ENCODE data around the gene KRTAP2-4. TPM values are rescaled to one million over a fixed set of nuclear protein-coding genes. Genes with fewer than 3 reads are reported as not detected.
"Not testable (repeated sequence)": the region's sequence is repeated elsewhere in the genome, so short reads cannot be mapped to it uniquely, and the experiment has no call there.

KRTAP2-4 gene
- polyA plus RNA-seq, 3 donors, result not detected

- 44 to 62% (median 50%) methylated on average over 4 of the region's 4 CpGs for WGBS, 3 donors
Measured at GRCh38 chr17:41082626-41083025, 16.9 kb upstream of the KRTAP2-4 start.

DNA sequence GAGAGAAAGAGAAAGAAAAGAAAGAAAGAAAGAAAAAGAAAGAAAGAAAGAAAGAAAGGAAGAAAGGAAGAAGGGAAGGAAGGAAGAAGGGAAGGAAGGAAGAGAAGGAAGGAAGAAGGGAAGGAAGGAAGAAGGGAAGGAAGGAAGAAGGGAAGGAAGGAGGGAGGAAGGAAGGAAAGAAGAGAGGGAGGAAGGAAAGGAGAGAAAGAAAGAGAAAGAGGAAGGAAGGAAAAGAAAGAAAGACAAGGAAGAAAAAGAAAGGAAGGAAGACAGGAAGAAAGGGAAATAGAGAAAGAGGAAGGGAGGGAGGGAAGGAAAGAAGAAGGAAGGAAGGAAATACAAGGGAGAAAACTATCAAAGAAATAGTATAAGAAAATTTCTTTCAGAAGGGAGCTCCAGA, 11.1 kb upstream of the KRTAP2-4 start:
- no peak overlapping the region for H3K27ac ChIP-seq (ENCODE audit: low read depth, low read length)

More at GRCh38 chr17:41082626-41083025, 16.9 kb upstream of the KRTAP2-4 start:
- no peak overlapping the region for H3K27ac ChIP-seq (ENCODE audit: low read depth, low read length)

- no peak overlapping the region for H3K27ac ChIP-seq (ENCODE audit: low read depth, low read length)
- 83 to 91% (median 87%) methylated on average over 2 of the region's 2 CpGs for WGBS, 3 donors
Measured at GRCh38 chr17:41073676-41074075, 8.0 kb upstream of the KRTAP2-4 start.

DNA sequence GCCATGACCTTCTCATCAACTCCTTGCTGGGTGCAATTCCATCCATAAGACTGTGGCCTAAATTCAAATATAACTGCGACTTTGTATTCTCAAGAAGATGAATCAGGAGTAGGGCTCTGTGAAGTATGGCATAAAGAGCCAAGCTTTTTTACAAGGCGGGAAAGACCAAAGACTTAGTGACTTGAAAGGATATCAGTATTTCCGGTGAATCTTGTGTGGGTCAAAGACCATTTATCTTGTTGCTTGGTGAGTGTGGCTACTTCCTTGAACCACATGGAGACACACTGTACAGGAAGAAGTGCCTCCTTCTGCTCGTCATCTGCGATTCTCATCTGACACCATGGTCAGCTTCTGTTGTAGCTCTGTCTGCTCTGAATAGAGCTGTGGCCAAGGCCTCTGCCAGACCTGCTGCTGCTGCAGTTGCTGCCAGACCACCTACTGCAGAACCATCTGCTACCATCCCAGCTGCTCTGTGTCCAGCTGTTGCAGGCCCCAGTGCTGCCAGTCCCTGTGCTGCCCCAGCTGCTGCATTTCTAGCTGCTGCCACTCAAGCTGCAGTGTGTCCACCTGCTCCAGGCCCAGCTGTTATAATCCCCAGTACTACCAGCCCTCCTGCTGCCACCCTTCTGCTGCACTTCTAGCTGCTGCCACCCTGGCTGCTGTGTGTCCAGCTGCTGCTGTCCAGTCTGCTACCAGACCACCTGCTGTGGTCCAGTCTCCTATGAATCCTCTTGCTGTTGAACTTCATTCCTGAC, 6.1 kb upstream of the KRTAP2-4 start:
- WGBS, 3 donors, result 83 to 88% (median 84%) methylated on average over 5 of the region's 5 CpGs

GRCh38 chr17:41069031-41069430, 3.4 kb upstream of the KRTAP2-4 start:
- no peak overlapping the region for H3K27ac ChIP-seq (ENCODE audit: low read depth, low read length)
- WGBS, 3 donors, result 54 to 81% (median 61%) methylated on average over 3 of the region's 3 CpGs

More for the DNA sequence above, 6.1 kb upstream of the KRTAP2-4 start:
- H3K27ac ChIP-seq (ENCODE audit: low read depth, low read length), result no peak overlapping the region

GRCh38 chr17:41067281-41067680, 1.6 kb upstream of the KRTAP2-4 start:
- no peak overlapping the region for H3K27ac ChIP-seq (ENCODE audit: low read depth, low read length)

- not testable (repeated sequence) for H3K27ac ChIP-seq (ENCODE audit: low read depth, low read length)
- WGBS, 3 donors, result 64 to 72% (median 67%) methylated on average over 6 to 7 of the region's 16 CpGs
Measured at GRCh38 chr17:41065016-41065689, 526 bp downstream of the KRTAP2-4 start.

- H3K27ac ChIP-seq (ENCODE audit: low read depth, low read length), result no peak overlapping the region
- WGBS, 3 donors, result 67 to 85% (median 79%) methylated on average over 1 of the region's 1 CpG
Measured at GRCh38 chr17:41064301-41064700, 1.4 kb downstream of the KRTAP2-4 start.

GRCh38 chr17:41063449-41063848, 2.2 kb downstream of the KRTAP2-4 start:
- H3K27ac ChIP-seq (ENCODE audit: low read depth, low read length), result no peak overlapping the region
- 71 to 87% (median 86%) methylated on average over 4 of the region's 4 CpGs for WGBS, 3 donors

- H3K27ac ChIP-seq (ENCODE audit: low read depth, low read length), result no peak overlapping the region
- 64 to 65% (median 64%) methylated on average over 1 of the region's 1 CpG for WGBS, 3 donors
Measured at GRCh38 chr17:41061964-41062363, 3.7 kb downstream of the KRTAP2-4 start.

GRCh38 chr17:41060052-41060604, 5.6 kb downstream of the KRTAP2-4 start, which contains the start of gene KRTAP2-3:
Gene KRTAP2-3, minus strand, starts transcription at chr17:41060114. Its CDS starts 64 bp downstream, at chr17:41060050.
- 54 to 72% (median 63%) methylated on average over 6 of the region's 6 CpGs for WGBS, 3 donors
- H3K27ac ChIP-seq (ENCODE audit: low read depth, low read length), result no peak within 1 kb of the TSS

- 16 to 40% (median 38%) methylated on average over 9 to 10 of the region's 31 CpGs for WGBS, 3 donors
- not testable (repeated sequence) for H3K27ac ChIP-seq (ENCODE audit: low read depth, low read length)
Measured at GRCh38 chr17:41059276-41060051, 6.2 kb downstream of the KRTAP2-4 start.

DNA sequence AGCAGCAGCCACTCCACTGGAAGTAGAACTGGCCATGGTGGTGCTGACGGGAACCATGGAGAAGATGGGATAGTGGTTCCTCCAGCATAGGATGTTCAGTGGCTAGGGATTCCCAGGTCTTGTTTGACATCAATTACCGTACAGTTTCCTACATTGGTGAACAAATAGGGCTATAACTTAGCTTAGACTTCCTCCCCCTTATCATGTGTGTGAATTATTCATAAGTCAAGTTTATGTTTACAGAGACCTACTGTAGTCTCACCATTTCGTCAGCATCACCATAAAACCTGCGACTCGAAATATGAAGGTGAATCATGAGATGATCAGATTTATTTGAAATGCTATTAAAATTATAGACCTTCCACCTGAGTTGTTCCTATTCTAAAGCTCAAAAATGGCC, 6.9 kb downstream of the KRTAP2-4 start:
- H3K27ac ChIP-seq (ENCODE audit: low read depth, low read length), result no peak overlapping the region
- WGBS, 3 donors, result 78 to 92% (median 87%) methylated on average over 5 of the region's 5 CpGs

GRCh38 chr17:41057547-41057946, 8.1 kb downstream of the KRTAP2-4 start:
- no peak overlapping the region for H3K27ac ChIP-seq (ENCODE audit: low read depth, low read length)
- WGBS, 3 donors, result 91 to 97% (median 97%) methylated on average over 1 of the region's 1 CpG

DNA sequence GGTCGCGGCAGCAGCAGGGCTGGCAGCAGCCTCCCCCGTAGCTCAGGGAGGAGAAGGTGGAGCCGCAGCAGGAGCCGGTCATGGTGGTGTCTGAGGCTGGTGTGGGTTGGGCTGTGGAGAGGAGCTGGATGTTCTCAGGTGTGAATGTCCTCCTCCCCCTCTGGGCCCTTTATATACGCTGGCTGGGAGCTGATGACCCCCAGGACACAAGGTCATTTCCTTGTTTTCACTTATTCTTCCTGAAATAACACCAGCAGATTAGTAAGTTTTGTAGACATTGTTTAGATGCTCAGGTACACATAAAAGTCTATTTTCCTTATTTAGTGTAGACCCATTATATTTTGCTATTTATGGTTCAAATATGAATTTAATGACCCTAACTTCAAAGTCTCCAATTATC, 10.5 kb downstream of the KRTAP2-4 start, which contains the start of gene KRTAP2-2:
Gene KRTAP2-2, minus strand, starts transcription at position 101 of the 400 bp plus-strand sequence. Its CDS starts 19 bp downstream, at position 82.
- not testable (repeated sequence) for H3K27ac ChIP-seq (ENCODE audit: low read depth, low read length)
- WGBS, 3 donors, result 18 to 56% (median 56%) methylated on average over 1 of the region's 6 CpGs

- WGBS, 3 donors, result 69 to 79% (median 77%) methylated on average over 6 to 7 of the region's 9 CpGs
- not testable (repeated sequence) for H3K27ac ChIP-seq (ENCODE audit: low read depth, low read length)
Measured at GRCh38 chr17:41054556-41054955, 11.1 kb downstream of the KRTAP2-4 start.

DNA sequence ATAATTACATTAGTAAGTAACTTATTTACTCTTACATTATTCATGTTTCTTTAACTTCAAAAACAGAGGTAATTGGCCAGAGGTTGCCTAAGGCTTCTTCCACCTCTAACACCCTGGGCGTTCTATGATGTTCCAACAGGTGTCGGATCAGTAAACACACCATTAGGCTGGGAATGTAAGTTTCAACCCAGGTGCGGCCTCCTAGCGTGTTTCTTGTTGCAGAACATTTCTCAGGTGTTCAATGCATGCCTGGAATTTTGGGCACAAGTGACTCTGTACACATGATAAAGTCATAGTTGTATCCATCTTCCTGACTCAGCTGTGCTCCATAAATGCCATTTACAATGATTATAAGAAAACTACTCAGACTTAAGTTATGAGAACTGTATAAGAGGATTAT, 11.7 kb downstream of the KRTAP2-4 start:
- WGBS, 3 donors, result 64 to 89% (median 86%) methylated on average over 4 of the region's 4 CpGs
- no peak overlapping the region for H3K27ac ChIP-seq (ENCODE audit: low read depth, low read length)

- no peak overlapping the region for H3K27ac ChIP-seq (ENCODE audit: low read depth, low read length)
Measured at GRCh38 chr17:41052566-41052965, 13.1 kb downstream of the KRTAP2-4 start.

- H3K27ac ChIP-seq (ENCODE audit: low read depth, low read length), result no peak overlapping the region
- WGBS, 3 donors, result 46 to 49% (median 48%) methylated on average over 2 of the region's 2 CpGs
Measured at GRCh38 chr17:41049110-41049509, 16.6 kb downstream of the KRTAP2-4 start.

All from adipose tissue (tissue), 3 donors.